Panc1 (cell line): ENCODE measurements around the gene ATP5MC2. TPM values are rescaled to one million over a fixed set of nuclear protein-coding genes. Genes with fewer than 3 reads are reported as not detected.
A peak's percentile ranks its signal among the peaks of the same experiment; 100 is the strongest.

Source experiments
- ATAC-seq: fragments of 200-7000 bp; cut with Tn5 transposase; 2 replicates; pipeline ENCODE4 v1.9.1; 2020; ENCODE audit warnings: mild to moderate bottlenecking, moderate library complexity
- BruUV-seq: library from RNA; stranded (reverse); fragments of 400-500 nt; replicated peaks from 2 replicates; lab custom pipeline; 2021; lab: Mats Ljungman, UMichigan
- CTCF ChIA-PET: fragments of 300-600 bp; sonication (Branson Sonifier 250); formaldehyde crosslinking; loops from one replicate; lab custom pipeline; 2022; ENCODE audit warnings: antibody characterized with exemption; lab: Charles Lee
- POLR2A ChIA-PET: fragments of 300-600 bp; sonication (Branson Sonifier 250); formaldehyde crosslinking; loops from one replicate; lab custom pipeline; 2022; ENCODE audit warnings: antibody characterized with exemption; lab: Charles Lee
- DNase-seq: peaks from one replicate; pipeline ENCODE4 v3.0.0-alpha.2; 2010; ENCODE audit warnings: low read depth, low spot score
- H3K27ac ChIP-seq: 2 replicates; pipeline ENCODE4 v1.5.1; 2011; ENCODE audit warnings: mild to moderate bottlenecking, low read length, inconsistent platforms
- H3K27me3 ChIP-seq: fragments of 200-500 bp; sonication (Bioruptor generic); 2 replicates; pipeline ENCODE4 v1.6.0; 2014; ENCODE audit warnings: low read length, inconsistent platforms; ENCODE audit not compliant: control insufficient read depth, insufficient read depth
- H3K36me3 ChIP-seq: fragments of 200-500 bp; sonication (Bioruptor generic); 2 replicates; pipeline ENCODE4 v1.5.1; 2014; ENCODE audit warnings: inconsistent platforms, mild to moderate bottlenecking, low read length, moderate library complexity; ENCODE audit not compliant: control insufficient read depth, insufficient read depth
- H3K4me1 ChIP-seq: 2 replicates; pipeline ENCODE4 v1.5.1; 2011; ENCODE audit warnings: inconsistent platforms, mild to moderate bottlenecking, low read length, moderate library complexity; ENCODE audit not compliant: control insufficient read depth, insufficient read depth
- H3K4me3 ChIP-seq, 2 experiments: 2 replicates each; pipeline ENCODE4 v1.5.1; 2011 to 2012; ENCODE audit warnings: low read depth in 2 of 2, low read length in 2 of 2, mild to moderate bottlenecking in 2 of 2, inconsistent platforms in 1 of 2, moderate library complexity in 1 of 2
- H3K9me3 ChIP-seq: fragments of 200-500 bp; sonication (Bioruptor generic); 2 replicates; pipeline ENCODE4 v1.5.1; 2014; ENCODE audit warnings: low read depth, mild to moderate bottlenecking, inconsistent platforms, low read length, moderate library complexity; ENCODE audit not compliant: control insufficient read depth, insufficient read depth
- POLR2AphosphoS5 ChIP-seq: IDR thresholded peaks from 2 replicates; pipeline ENCODE4 v1.6.1; 2012; ENCODE audit warnings: mild to moderate bottlenecking, low read depth, low read length, moderate library complexity
- SIN3A ChIP-seq: IDR thresholded peaks from 2 replicates; pipeline ENCODE4 v1.6.1; 2012; ENCODE audit warnings: low read depth, mild to moderate bottlenecking, low read length, moderate library complexity, borderline replicate concordance; ENCODE audit not compliant: insufficient read depth
- TCF7L2 ChIP-seq: IDR thresholded peaks from 2 replicates; pipeline ENCODE4 v1.6.1; 2011; ENCODE audit warnings: mild to moderate bottlenecking, low read depth, low read length, inconsistent platforms
- in situ Hi-C: cut with HindIII; loops from 2 replicates; pipeline ENCODE4 v1.10.0; 2016; ENCODE audit warnings: low sequenced_read_pairs, low pct_unique_long_range_greater_than_20kb
- intact Hi-C: fragments of 100-400 bp; cut with micrococcal nuclease; formaldehyde crosslinking; loops from one replicate; pipeline ENCODE4 v1.10.0; 2022; ENCODE audit not compliant: unreplicated experiment
- total RNA-seq: library from RNA; stranded (reverse); gene quantifications from one replicate; pipeline ENCODE4 v1.2.1, GENCODE V29; 2021; ENCODE audit not compliant: unreplicated experiment
- TF ChIP-seq, protein P1 (sequence below): fragments of 450-650 bp; IDR thresholded peaks from 2 replicates; pipeline ENCODE4 v1.5.1; 2017; ENCODE audit warnings: mild to moderate bottlenecking
- TF ChIP-seq, protein P2 (sequence below), 2 experiments: IDR thresholded peaks; 2 replicates each; pipeline ENCODE4 v1.6.1; 2011 to 2012; ENCODE audit warnings: low read depth in 2 of 2, control low read depth in 1 of 2, low read length in 1 of 2, mild to moderate bottlenecking in 1 of 2, moderate library complexity in 1 of 2; ENCODE audit not compliant: insufficient read depth in 1 of 2

ATP5MC2 gene
- total RNA-seq, 1 experiment from 2014 or later: 290 TPM

- Histone ChIP-seq H3K9me3 (no peaks in the 10 kb centered on the region), H3K4me3 (peak overlapping the region in 1 of 2 experiments; percentile 8; a peak in 1 of 4 replicates), H3K27ac (no peak overlapping the region), H3K36me3 (no peaks in the 10 kb centered on the region), H3K4me1 (peaks cover 4% of the 10 kb centered on the region; the same call in 1 of the 2 replicates), H3K27me3 (peaks cover 10% of the 10 kb centered on the region)
- DNase-seq (no peak), ATAC-seq (no peak)
- ChIA-PET CTCF (interaction anchor here (0.6 kb wide), 1 partner anchor 150 kb away, joined by 7 read pairs; no protein-coding TSS in a partner anchor), POLR2A (no interaction called here)
- in situ Hi-C loops: no loop called here
- TF ChIP-seq TCF7L2 (no peak), SIN3A (no peak), POLR2AphosphoS5 (no peak)
- TF ChIP-seq, protein P1, sequence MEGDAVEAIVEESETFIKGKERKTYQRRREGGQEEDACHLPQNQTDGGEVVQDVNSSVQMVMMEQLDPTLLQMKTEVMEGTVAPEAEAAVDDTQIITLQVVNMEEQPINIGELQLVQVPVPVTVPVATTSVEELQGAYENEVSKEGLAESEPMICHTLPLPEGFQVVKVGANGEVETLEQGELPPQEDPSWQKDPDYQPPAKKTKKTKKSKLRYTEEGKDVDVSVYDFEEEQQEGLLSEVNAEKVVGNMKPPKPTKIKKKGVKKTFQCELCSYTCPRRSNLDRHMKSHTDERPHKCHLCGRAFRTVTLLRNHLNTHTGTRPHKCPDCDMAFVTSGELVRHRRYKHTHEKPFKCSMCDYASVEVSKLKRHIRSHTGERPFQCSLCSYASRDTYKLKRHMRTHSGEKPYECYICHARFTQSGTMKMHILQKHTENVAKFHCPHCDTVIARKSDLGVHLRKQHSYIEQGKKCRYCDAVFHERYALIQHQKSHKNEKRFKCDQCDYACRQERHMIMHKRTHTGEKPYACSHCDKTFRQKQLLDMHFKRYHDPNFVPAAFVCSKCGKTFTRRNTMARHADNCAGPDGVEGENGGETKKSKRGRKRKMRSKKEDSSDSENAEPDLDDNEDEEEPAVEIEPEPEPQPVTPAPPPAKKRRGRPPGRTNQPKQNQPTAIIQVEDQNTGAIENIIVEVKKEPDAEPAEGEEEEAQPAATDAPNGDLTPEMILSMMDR: no peak
- TF ChIP-seq, protein P2, sequence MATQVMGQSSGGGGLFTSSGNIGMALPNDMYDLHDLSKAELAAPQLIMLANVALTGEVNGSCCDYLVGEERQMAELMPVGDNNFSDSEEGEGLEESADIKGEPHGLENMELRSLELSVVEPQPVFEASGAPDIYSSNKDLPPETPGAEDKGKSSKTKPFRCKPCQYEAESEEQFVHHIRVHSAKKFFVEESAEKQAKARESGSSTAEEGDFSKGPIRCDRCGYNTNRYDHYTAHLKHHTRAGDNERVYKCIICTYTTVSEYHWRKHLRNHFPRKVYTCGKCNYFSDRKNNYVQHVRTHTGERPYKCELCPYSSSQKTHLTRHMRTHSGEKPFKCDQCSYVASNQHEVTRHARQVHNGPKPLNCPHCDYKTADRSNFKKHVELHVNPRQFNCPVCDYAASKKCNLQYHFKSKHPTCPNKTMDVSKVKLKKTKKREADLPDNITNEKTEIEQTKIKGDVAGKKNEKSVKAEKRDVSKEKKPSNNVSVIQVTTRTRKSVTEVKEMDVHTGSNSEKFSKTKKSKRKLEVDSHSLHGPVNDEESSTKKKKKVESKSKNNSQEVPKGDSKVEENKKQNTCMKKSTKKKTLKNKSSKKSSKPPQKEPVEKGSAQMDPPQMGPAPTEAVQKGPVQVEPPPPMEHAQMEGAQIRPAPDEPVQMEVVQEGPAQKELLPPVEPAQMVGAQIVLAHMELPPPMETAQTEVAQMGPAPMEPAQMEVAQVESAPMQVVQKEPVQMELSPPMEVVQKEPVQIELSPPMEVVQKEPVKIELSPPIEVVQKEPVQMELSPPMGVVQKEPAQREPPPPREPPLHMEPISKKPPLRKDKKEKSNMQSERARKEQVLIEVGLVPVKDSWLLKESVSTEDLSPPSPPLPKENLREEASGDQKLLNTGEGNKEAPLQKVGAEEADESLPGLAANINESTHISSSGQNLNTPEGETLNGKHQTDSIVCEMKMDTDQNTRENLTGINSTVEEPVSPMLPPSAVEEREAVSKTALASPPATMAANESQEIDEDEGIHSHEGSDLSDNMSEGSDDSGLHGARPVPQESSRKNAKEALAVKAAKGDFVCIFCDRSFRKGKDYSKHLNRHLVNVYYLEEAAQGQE (IDR thresholded peaks at IDR 0.05; ENCODE audit: insufficient read depth in 1 of 2, low read depth in 2 of 2, low read length in 1 of 2): no peak
- no TSS peak for BruUV-seq
- intact Hi-C loops: no loop called here
Measured at GRCh38 chr12:53696655-53697331, 20.9 kb upstream of the ATP5MC2 start.

DNA sequence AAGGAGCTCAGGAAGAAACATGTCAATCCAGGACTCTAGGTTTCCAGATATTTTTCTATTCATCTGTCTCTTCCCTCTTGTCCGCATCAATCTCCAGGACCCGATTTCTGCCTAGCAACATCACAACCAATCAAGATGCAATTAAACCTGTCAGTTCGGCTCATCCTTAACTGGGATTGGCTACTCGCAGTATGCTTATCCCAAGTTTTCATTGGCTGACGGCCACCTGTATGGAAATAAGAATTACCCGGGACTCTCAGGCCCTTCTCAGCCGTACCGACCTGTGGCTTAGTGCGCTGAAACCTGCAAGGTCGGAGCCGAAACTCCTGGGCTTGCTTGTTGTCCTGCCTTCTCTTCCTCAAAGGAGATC is 20.4 kb upstream of the ATP5MC2 start:
- no peaks in the 10 kb centered on the region for H3K9me3 ChIP-seq
- ATAC-seq (peak; percentile 92), DNase-seq (no peak)
- intact Hi-C loops: no loop called here
- H3K27ac ChIP-seq: no peak overlapping the region
- H3K4me1 ChIP-seq: peaks cover 4% of the 10 kb centered on the region; the same call in 1 of the 2 replicates
- H3K27me3 ChIP-seq: peaks cover 10% of the 10 kb centered on the region
- ChIA-PET POLR2A (no interaction called here), CTCF (interaction anchor here (0.6 kb wide), 1 partner anchor 150 kb away, joined by 7 read pairs; no protein-coding TSS in a partner anchor)
- no peaks in the 10 kb centered on the region for H3K36me3 ChIP-seq
- H3K4me3 ChIP-seq: peak overlapping the region in 1 of 2 experiments; percentile 29; a peak in 2 of 4 replicates
- no TSS peak for BruUV-seq
- in situ Hi-C loops: no loop called here
- no peak for TF ChIP-seq TCF7L2
- TF ChIP-seq SIN3A: no peak
- TF ChIP-seq, protein P2 (IDR thresholded peaks at IDR 0.05; ENCODE audit: insufficient read depth in 1 of 2, low read depth in 2 of 2, low read length in 1 of 2): no peak
- no peak for TF ChIP-seq POLR2AphosphoS5
- TF ChIP-seq, protein P1: no peak
